K562 (cell line): Measurements from ENCODE around the gene PCDH1. TPM values are rescaled to one million over a fixed set of nuclear protein-coding genes. Genes with fewer than 3 reads are reported as not detected.

ENCODE experiments used
- CHD1 ChIP-seq: fragments of 200-600 bp; sonication (generic); IDR thresholded peaks from one replicate; pipeline ENCODE4 v1.6.1; 2012; ENCODE audit warnings: mild to moderate bottlenecking, moderate library complexity, low read length, inconsistent platforms
- CREBBP ChIP-seq: IDR thresholded peaks from one replicate; pipeline ENCODE4 v1.6.1; 2012; ENCODE audit warnings: low read depth, mild to moderate bottlenecking, control low read depth, inconsistent platforms, low read length
- CTCFL ChIP-seq: IDR thresholded peaks from 2 replicates; pipeline ENCODE4 v1.6.1; 2011; ENCODE audit warnings: borderline replicate concordance, low read depth, mild to moderate bottlenecking, moderate library complexity, low read length; ENCODE audit not compliant: insufficient read depth, poor library complexity, severe bottlenecking
- GTF2F1 ChIP-seq: IDR thresholded peaks from 2 replicates; pipeline ENCODE4 v1.6.1; 2011; ENCODE audit warnings: low read depth, low read length, improper control_type of control experiment
- KAT8 ChIP-seq: fragments of 450-650 bp; IDR thresholded peaks from 2 replicates; pipeline ENCODE4 v1.6.1; 2016; ENCODE audit warnings: low read depth, mild to moderate bottlenecking
- POLR2G ChIP-seq: fragments of 200-400 bp; formaldehyde crosslinking; IDR thresholded peaks from 2 replicates; pipeline ENCODE4 v1.6.1; 2017; ENCODE audit warnings: low read depth, mild to moderate bottlenecking, antibody characterized with exemption, low read length, moderate library complexity
- SNIP1 ChIP-seq: fragments of 450-650 bp; IDR thresholded peaks from 2 replicates; pipeline ENCODE4 v1.7.1; 2017; ENCODE audit warnings: low read depth, mild to moderate bottlenecking
- SREBF1 ChIP-seq: fragments of 150-350 bp; IDR thresholded peaks from 2 replicates; pipeline ENCODE4 v1.6.1; 2014; ENCODE audit warnings: antibody characterized with exemption, low read depth, low read length, borderline replicate concordance
- TARDBP ChIP-seq: fragments of 450-650 bp; IDR thresholded peaks from 2 replicates; pipeline ENCODE4 v1.6.1; 2016
- TFE3 ChIP-seq: fragments of 450-650 bp; formaldehyde crosslinking; IDR thresholded peaks from 2 replicates; pipeline ENCODE4 v1.4.0; 2020; ENCODE audit warnings: mild to moderate bottlenecking, mixed read lengths
- TSC22D4 ChIP-seq: fragments of 450-650 bp; IDR thresholded peaks from 2 replicates; pipeline ENCODE4 v1.6.1; 2016; ENCODE audit warnings: missing genetic modification characterization, missing biosample characterization, control low read depth
- ZNF212 ChIP-seq: fragments of 450-650 bp; formaldehyde crosslinking; IDR thresholded peaks from 2 replicates; pipeline ENCODE4 v1.4.0; 2020; ENCODE audit warnings: mild to moderate bottlenecking
- ZNF354B ChIP-seq: fragments of 250-450 bp; sonication (Bioruptor Pico); IDR thresholded peaks from 2 replicates; pipeline ENCODE4 v1.4.0; 2020
- ZNF384 ChIP-seq: IDR thresholded peaks from 2 replicates; pipeline ENCODE4 v1.6.1; 2012; ENCODE audit warnings: low read depth, low read length, improper control_type of control experiment
- ZNF668 ChIP-seq: fragments of 250-450 bp; sonication (Bioruptor Pico); IDR thresholded peaks from 2 replicates; pipeline ENCODE4 v1.8.0; 2022; ENCODE audit warnings: mild to moderate bottlenecking, inconsistent platforms
- polyA plus RNA-seq, 8 experiments: library from polyadenylated mRNA; depleted of rRNA in 4 of 8; stranded (reverse) in 5 of 8; unstranded in 3 of 8; fragments of >200 nt; fragmentation: Nextera tagmentation in 2 of 8; fragmentation: Illumina TruSeq in 1 of 8; extraction: Ambion mirVana in 2 of 8; extraction: Trizol in 1 of 8; gene quantifications; 2 replicates each; pipeline versions ENCODE4 v1.2.1 to v1.2.3, GENCODE V29; 2011 to 2014; ENCODE audit warnings: inconsistent platforms in 1 of 8, missing spikeins in 1 of 8
- total RNA-seq, 7 experiments: library from RNA; depleted of rRNA in 6 of 7; stranded (reverse); fragments of >200 nt in 6 of 7; fragmentation: Illumina TruSeq in 2 of 7; extraction: Trizol in 2 of 7; gene quantifications; 2 replicates each; pipeline versions ENCODE4 v1.2.1 to v1.2.3, GENCODE V29; 2011 to 2021; ENCODE audit warnings: low replicate concordance in 1 of 7
- TF ChIP-seq, protein P1 (sequence below): fragments of 450-650 bp; IDR thresholded peaks from 2 replicates; pipeline ENCODE4 v1.6.1; 2017; ENCODE audit warnings: antibody characterized with exemption, mild to moderate bottlenecking
- TF ChIP-seq, protein P2 (sequence below): sonication (generic); formaldehyde crosslinking; IDR thresholded peaks from 2 replicates; pipeline ENCODE4 v1.8.0; 2022; ENCODE audit warnings: missing genetic modification reagents, mild to moderate bottlenecking, moderate library complexity, borderline replicate concordance
- TF ChIP-seq, protein P3 (sequence below), 3 experiments: fragments of 200-800 bp in 1 of 3; sonication (Bioruptor generic) in 1 of 3; sonication (generic) in 1 of 3; formaldehyde crosslinking in 1 of 3; IDR thresholded peaks; 2 replicates each; pipeline versions ENCODE4 v1.6.1 to v1.8.0; 2016 to 2022; ENCODE audit warnings: mild to moderate bottlenecking in 2 of 3, missing compliant biosample characterization in 2 of 3, missing genetic modification characterization in 2 of 3, missing genetic modification reagents in 1 of 3

PCDH1 gene
- total and polyA plus RNA-seq, 9 of the 15 experiments (the other 6 are each of a cell fraction or from before 2014, with no cell fraction given), result 0.11 to 3.6 (median 1.9) TPM; not detected in 1

- TF ChIP-seq, protein P1, sequence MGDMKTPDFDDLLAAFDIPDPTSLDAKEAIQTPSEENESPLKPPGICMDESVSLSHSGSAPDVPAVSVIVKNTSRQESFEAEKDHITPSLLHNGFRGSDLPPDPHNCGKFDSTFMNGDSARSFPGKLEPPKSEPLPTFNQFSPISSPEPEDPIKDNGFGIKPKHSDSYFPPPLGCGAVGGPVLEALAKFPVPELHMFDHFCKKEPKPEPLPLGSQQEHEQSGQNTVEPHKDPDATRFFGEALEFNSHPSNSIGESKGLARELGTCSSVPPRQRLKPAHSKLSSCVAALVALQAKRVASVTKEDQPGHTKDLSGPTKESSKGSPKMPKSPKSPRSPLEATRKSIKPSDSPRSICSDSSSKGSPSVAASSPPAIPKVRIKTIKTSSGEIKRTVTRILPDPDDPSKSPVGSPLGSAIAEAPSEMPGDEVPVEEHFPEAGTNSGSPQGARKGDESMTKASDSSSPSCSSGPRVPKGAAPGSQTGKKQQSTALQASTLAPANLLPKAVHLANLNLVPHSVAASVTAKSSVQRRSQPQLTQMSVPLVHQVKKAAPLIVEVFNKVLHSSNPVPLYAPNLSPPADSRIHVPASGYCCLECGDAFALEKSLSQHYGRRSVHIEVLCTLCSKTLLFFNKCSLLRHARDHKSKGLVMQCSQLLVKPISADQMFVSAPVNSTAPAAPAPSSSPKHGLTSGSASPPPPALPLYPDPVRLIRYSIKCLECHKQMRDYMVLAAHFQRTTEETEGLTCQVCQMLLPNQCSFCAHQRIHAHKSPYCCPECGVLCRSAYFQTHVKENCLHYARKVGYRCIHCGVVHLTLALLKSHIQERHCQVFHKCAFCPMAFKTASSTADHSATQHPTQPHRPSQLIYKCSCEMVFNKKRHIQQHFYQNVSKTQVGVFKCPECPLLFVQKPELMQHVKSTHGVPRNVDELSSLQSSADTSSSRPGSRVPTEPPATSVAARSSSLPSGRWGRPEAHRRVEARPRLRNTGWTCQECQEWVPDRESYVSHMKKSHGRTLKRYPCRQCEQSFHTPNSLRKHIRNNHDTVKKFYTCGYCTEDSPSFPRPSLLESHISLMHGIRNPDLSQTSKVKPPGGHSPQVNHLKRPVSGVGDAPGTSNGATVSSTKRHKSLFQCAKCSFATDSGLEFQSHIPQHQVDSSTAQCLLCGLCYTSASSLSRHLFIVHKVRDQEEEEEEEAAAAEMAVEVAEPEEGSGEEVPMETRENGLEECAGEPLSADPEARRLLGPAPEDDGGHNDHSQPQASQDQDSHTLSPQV, result no peak
- TF ChIP-seq CREBBP, result no peak
- no peak for TF ChIP-seq TARDBP
- TF ChIP-seq TSC22D4 (tag), result no peak
- TF ChIP-seq CHD1, result no peak
- TF ChIP-seq POLR2G, result no peak
- TF ChIP-seq ZNF668 (CRISPR knock-in tag), result no peak
- TF ChIP-seq ZNF384, result no peak
- TF ChIP-seq KAT8, result no peak
- TF ChIP-seq ZNF212 (CRISPR knock-in tag), result no peak
- TF ChIP-seq CTCFL, result peak; percentile 19
- TF ChIP-seq SREBF1, result no peak
- TF ChIP-seq ZNF354B (CRISPR knock-in tag), result no peak
- no peak for TF ChIP-seq TFE3
- TF ChIP-seq, protein P2, sequence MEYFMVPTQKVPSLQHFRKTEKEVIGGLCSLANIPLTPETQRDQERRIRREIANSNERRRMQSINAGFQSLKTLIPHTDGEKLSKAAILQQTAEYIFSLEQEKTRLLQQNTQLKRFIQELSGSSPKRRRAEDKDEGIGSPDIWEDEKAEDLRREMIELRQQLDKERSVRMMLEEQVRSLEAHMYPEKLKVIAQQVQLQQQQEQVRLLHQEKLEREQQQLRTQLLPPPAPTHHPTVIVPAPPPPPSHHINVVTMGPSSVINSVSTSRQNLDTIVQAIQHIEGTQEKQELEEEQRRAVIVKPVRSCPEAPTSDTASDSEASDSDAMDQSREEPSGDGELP (CRISPR knock-in tag), result peak; percentile 65; the same call in 1 of the 2 replicates
- TF ChIP-seq, protein P3, sequence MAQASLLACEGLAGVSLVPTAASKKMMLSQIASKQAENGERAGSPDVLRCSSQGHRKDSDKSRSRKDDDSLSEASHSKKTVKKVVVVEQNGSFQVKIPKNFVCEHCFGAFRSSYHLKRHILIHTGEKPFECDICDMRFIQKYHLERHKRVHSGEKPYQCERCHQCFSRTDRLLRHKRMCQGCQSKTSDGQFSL (CRISPR knock-in tag; IDR thresholded peaks at IDR 0.05), result no peak
- TF ChIP-seq, protein P3 (tag; IDR thresholded peaks at IDR 0.05), result peak in 1 of 2 experiments; percentile 6; a peak in 1 of 4 replicates
- TF ChIP-seq SNIP1, result no peak
- no peak for TF ChIP-seq GTF2F1
Observed at GRCh38 chr5:141878711-141879425, 658 bp upstream of the PCDH1 start (continued).
